ENCODE measurements around the gene PLEKHM2.
"Not testable (repeated sequence)": the region's sequence is repeated elsewhere in the genome, so short reads cannot be mapped to it uniquely, and the experiment has no call there.

The PLEKHM2 gene

GRCh38 chr1:15676688-15677661, 7.1 kb upstream of the PLEKHM2 start:
- no peak for DNase-seq

GRCh38 chr1:15678578-15678977, 5.5 kb upstream of the PLEKHM2 start:
- no peak for DNase-seq

- no peak for DNase-seq
Observed at GRCh38 chr1:15680131-15680530, 4.0 kb upstream of the PLEKHM2 start.

DNA sequence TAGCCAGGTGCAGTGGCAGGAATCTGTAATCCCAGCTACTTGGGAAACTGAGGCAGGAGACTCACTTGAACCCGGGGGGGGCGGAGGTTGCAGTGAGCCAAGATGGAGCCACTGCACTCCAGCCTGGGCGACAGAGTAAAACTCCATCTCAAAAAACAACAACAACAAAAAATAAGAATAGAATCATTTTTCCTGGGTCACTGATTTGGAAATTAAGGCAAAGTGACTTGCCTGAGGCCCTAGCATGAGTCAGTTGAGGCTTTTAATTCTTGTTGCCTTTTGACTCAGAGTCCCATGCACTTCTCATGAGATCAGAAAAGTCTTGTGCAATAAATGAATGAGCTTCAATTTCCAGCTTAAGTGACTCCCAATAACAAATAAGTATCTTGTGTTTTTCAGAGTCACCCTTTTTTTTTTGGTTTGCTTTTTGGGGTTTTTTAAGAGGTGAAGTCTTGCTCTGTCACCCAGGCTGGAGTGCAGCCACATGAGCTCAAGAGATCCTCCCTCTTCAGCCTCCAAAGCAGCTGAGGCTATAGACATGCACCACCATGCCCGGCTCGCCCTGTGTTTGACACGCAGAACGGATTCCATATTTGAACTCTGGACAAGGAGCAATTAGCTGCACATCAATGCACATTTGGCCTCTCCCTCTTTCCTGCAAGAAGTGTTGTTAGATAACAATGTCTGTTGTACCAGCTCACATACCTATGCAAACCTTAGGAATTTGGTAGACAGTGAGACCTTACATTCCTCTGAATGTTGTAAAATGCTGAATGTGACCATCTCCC, 3.4 kb upstream of the PLEKHM2 start:
- no peak for DNase-seq

DNA sequence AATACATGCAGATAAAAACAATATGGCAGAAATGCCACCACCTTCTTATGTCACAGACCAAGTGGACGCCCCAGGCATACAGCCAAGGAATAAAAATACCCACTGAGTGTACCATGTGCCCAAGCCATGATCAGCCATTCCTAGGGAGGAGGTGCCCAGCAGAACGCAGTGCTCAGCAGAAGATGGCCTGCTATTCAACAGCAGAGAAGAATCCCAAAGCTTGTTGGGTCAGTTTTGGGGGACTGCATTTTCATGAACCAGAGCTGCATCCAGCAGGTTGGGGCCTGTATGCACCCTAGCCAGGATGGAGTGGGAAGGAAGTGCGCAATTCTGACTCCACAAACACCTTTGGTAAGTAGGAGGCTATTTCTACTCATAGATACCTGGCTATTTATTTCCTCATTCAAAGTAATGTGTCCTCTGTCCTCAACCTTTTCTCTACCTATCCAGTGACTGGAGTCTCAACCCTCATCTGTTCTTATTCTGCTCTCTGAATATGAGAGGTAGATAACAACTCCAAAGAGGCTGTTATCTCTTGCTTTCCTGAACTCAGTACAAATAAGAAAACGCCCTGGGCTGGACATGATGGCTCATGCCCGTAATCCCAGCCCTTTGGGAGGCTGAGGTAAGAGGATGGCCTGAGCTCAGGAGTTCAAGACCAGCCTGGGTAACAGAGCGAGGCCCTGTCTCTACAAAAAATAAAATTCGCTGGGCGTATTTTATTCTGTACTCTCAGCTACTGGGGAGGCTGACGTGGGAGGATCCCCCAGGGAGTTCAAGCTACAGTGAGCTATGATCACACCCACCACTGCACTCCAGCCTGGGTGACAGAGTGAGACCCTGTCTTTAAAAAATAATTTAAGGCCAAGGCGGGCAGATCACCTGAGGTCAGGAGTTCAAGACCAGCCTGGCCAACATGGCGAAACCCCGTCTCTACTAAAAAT, 2.5 kb upstream of the PLEKHM2 start:
- no peak for DNase-seq

DNA sequence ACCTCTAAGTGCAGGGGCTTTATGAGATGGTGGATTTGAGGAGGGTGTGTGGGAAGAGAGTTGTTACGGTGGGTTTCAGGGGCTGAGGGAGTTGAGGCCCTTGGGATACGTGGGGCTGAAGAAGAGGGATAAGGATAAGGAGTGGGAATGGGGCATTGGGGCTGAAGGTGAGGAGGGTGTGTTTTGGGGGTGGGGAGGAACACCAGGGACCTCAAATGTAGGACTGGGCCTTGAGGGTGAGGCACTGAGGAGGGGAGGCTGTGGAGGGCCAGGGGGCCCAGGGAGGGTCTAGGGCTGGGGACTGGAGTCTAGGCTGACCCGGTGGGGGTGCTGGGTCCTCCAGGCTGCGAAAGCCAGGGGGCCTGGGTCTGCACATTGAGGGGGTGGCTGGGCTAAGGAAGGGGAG, 1.2 kb upstream of the PLEKHM2 start:
- no peak for DNase-seq

DNA sequence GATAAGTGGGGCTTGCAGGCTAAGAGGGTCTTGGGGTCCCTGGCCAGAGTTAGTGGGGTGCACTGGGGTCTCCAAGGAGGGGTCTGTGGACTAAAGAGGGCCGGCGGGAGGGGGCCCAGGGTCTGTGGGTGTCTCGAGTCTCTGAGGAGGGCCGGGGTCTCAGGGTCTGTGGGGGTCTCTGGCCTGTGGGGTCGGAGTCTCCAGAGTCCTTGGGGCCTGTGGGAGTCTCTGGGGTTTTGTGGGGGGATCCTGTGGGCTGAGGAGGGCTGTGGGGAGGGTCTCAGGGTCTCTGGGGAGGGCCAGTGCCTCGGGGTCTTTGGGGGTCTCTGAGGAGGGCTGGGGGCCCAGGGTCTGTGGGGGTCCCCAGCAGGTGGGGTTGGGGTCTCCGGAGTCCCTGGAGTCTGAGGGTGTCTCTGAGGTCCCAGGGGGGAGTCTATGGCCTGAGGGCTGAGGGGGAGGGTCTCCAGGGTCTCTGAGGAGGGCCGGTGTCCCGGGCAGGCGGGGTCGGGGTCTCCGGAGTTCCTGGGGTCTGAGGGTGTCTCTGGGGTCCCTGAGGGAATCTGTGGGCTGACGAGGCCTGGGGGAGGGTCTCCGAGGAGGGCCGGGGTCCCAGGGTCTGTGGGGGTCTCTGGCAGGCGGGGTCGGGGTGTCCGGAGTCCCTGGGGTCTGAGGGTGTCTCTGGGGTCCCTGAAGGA, 628 bp upstream of the PLEKHM2 start:
- no peak for DNase-seq

DNA sequence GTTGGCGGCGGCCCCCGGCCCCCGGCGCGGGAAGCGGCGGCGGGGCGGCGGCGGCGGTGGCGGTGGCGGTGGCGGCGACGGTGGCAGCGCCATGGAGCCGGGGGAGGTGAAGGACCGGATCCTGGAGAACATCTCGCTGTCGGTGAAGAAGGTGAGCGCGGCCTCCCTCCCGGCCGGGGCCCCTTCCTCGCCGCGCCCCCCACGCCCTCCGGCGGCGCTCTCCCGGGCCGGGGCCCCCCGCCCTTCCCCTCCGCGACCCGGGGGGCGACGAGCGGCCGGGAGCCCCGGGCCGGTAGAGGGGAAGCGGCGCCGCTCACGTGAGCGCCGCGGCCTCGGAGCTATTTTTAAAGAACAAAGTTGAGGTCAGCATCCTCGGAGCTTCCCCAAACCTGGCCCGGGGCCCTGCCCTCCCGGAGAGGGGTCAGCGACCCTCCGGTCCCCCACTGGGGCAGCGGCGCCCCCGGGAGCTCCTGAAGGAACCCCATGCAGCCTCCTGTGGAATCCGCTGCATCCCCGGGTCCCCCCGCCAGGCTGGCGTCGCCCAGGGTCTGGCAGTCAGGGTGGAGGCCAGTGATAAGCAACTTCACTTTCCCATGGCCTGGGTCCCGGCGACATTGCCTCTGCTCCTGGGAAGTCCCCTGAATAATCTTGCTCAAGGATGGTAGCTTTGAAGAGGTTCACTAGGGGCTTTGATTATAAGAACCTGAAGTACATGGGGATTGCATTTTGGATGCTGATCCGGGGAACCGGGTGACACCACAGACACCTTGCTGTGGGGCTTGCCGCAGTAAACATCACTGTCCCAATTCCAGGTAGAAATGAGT, 560 bp downstream of the PLEKHM2 start:
- DNase-seq, result peak; percentile 9 to 14

DNA sequence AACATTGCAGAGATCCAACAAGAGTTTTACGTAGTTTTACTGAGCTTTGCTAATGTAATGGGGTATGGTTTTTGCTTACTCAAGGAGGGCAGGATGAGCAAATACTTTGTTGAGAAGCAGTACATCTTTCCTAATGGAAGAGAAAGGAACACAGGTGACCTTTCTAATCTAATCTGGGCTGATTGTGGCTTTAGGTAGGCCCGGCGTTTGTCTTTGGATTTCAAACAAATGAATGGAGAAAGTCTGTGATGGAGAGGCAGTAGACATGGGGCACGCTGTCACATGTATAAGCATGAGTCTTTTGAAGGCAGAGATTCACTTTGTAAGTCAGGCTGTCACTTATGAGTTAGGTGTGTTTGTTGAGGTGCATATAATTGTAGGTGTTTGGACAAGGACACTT, 1.7 kb downstream of the PLEKHM2 start:
- DNase-seq, result no peak

DNA sequence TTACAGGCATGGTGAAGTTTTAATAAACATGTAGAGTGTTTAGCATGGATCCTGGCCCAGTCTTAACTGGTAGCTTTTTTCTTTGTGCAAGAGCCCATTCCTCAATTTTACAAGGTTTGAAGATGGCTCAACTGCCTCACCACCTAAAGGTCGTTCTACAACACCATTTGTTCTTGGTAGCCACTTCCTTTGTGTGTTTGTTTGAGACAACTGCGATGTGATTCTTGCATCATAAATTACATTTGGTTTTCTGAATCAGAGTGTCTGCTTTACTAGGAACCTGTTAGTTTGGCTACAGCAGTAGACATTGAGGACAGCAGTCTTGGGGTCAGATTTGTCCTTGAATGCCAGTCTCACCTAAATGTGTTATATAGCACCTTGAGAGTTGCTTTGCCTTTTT, 3.3 kb downstream of the PLEKHM2 start:
- no peak for DNase-seq

DNA sequence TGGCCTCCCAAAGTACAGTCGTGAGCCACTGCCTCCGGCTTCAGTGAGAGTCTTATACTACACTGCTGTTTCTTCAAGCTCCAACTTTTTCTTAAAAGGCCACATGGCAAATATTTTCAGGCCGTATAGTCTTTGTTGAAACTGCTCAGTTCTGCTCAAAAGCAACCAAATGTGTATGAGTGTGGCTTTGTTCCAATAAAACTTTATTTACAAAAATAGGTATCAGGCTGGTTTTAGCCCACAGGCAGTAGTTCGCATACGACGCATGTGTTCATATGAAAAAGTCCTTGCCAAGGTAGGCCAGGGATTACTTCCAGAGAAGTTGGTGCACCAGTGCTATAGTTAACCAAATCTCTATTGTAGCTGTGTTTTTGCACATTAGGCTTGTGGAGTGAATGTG, 6.2 kb downstream of the PLEKHM2 start:
- DNase-seq, result no peak

GRCh38 chr1:15691434-15692032, 7.4 kb downstream of the PLEKHM2 start:
- no peak for DNase-seq

DNA sequence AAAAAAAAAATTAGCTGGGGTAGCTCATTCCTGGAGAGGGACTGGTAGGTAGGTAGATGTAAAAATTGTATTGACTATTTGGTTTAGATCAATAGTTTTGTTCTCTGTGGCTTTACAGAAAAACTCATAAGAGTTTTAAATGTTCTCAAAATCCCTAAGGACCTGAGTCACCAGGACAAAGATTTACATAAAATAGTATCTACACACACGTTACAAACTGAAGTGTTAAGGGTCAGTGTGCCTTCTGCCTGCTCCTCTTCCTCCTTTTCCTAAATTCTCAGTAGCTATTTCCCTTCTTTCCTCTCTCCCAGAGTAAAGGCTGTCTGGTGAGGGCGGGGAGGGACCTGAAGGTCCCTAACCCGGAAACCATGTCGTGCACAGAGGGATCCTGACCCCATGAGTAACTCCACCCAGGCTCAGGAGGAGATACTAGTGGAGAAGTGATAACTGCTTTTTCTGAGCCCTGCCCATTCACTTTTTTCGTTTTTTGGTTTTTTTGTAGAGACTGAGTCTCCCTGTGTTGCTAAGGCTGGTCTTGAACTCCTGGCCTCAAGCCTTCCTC, 8.1 kb downstream of the PLEKHM2 start:
- DNase-seq, result no peak

DNA sequence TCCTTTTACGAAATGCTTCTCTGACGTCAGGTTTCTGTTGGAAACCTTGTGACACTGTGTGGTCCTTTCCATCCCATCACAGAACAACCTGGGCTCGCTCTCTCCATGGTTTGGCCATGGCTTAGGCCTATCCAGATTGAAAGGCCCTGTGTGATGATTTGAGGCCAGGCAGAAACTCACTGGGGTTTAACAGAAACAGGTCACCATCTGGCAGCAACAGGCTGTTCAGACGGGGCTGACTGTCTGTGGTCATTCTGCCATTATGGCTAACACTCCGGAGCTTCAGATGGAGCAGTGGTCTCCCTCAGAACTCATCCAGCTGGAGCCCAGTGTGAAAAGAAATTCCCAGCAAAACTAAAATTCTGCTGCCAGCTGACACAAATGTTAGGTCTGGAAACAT, 9.3 kb downstream of the PLEKHM2 start:
- no peak for DNase-seq

GRCh38 chr1:15696956-15697521, 12.9 kb downstream of the PLEKHM2 start:
- peak; percentile 12 for DNase-seq

DNA sequence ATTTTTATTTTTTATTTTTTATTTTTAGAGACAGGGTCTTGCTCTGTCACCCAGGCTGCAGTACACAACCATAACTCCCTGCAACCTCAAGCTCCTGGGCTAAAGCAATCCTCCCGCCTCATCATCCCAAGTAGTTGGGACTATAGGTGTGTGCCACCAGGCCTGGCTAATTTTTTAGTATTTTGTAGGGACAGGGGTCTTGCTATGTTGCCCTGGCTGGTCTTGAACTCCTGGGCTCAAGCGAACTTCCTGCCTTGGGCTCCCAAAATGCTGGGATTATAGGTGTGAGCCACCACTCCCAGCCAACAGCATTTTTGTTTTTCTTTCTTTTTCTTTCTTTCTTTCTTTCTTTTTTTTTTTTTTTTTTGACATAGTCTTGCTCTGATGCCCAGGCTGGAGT, 14.1 kb downstream of the PLEKHM2 start:
- no peak for DNase-seq

- DNase-seq, result not testable (repeated sequence)
Observed at GRCh38 chr1:15699321-15699720, 15.2 kb downstream of the PLEKHM2 start.

- DNase-seq, result no peak
Observed at GRCh38 chr1:15700508-15700907, 16.4 kb downstream of the PLEKHM2 start.

GRCh38 chr1:15701784-15702183, 17.7 kb downstream of the PLEKHM2 start:
- no peak for DNase-seq

Data from activated CD4-positive, alpha-beta T cell treated with anti-CD3 and anti-CD28 coated beads, Interleukin-2, amount 50 U/mL, for 4 hours (primary cell).